ENCODE results near the gene PACS2. TPM values are rescaled to one million over a fixed set of nuclear protein-coding genes. Genes with fewer than 3 reads are reported as not detected.
"Not testable (repeated sequence)": the region's sequence is repeated elsewhere in the genome, so short reads cannot be mapped to it uniquely, and the experiment has no call there.

Gene PACS2
- total RNA-seq, 1 donor from 2014 or later = 34.6 TPM

- intact Hi-C loops (cut with micrococcal nuclease) = no loop called here
Observed at GRCh38 chr14:105348945-105349699, 34.6 kb downstream of the PACS2 start.

DNA sequence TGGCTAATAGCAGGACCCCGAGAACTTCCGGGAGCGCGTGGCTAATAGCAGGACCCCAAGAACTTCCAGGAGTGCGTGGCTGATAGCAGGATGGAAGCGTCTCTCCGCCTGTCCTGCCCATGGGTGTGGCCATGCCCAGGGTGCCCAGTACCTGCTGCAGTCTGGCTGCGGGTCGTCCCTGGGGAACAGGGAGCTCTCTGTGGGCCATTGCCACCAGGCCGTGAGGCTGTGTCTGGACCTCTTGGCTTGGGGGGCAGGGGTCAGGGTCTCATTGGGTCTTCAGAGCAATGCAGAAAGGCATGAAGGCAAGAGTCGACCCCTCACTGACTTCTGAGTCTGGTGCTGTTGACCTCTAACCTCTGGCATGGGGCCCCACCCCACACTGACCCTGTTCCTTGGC, 35.4 kb downstream of the PACS2 start:
- intact Hi-C loops (cut with micrococcal nuclease) = no loop called here

GRCh38 chr14:105350450-105351244, 36.1 kb downstream of the PACS2 start:
- intact Hi-C loops (cut with micrococcal nuclease) = no loop called here

DNA sequence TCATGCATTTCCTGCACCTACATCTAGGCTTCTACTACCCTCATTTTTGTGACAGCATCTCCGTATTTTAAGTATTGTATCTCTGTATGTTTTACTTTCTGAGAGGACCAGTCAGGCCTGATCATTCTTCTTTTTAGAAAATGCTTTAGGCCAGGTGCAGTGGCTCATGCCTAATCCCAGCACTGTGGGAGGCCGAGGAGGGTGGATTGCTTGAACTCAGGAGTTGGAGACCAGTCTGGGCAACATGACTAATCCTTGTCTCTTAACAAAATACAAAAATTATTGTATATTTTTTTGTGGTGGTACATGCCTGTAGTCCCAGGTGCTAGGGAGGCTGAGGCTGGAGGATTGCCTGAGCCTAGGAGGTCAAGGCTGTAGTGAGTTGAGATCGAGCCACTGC, 36.9 kb downstream of the PACS2 start:
- intact Hi-C loops (cut with micrococcal nuclease) = no loop called here

DNA sequence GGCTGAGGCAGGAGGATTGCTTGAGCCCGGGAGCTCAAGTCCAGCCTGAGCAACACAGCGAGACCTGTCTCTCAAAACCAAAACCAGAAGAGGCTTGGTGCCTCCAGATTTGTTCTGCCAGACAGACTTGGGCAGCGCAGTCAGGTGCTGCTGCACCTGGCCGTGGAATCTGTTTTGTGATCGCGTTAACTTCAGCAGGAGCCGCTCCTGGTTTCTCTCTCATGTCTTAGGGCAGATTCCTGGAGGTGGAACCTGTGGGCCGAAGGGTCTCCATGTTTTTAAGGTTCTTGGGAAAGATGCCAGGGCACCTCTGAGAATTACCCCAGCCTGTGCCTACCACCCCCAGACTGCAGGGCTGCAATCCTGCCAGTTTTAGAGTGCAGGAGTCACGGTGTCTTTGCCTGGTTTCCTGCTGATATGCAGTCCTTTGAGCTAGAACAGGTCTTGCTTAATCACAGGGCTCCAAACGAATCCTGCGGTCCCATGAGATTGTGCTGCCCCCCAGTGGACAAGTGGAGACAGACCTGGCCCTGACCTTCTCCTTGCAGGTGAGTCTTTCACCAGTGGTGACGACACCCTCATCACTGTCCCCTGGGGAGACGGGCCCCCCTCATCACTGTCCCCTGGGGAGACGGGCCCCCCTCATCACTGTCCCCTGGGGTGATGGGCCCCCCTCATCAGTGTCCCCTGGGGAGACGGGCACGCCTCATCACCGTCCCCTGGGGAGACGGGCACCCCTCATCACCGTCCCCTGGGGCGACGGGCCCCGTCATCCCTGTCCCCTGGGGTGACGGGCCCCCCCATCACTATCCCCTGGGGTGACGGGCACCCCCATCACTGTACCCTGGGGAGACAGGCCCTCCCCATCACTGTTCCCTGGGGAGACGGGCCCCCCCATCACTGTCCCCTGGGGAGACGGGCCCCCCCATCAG, 37.6 kb downstream of the PACS2 start:
- intact Hi-C loops (cut with micrococcal nuclease) = loop anchor here (1.0 to 2.0 kb wide), 5 partner anchors 149 to 377 kb away; no protein-coding TSS in a partner anchor

- intact Hi-C loops (cut with micrococcal nuclease) = loop anchor here (2.0 kb wide), 1 partner anchor 378 kb away; no protein-coding TSS in a partner anchor
Observed at GRCh38 chr14:105353136-105353535, 38.6 kb downstream of the PACS2 start.

GRCh38 chr14:105354541-105354940, 40.0 kb downstream of the PACS2 start:
- intact Hi-C loops (cut with micrococcal nuclease) = no loop called here

DNA sequence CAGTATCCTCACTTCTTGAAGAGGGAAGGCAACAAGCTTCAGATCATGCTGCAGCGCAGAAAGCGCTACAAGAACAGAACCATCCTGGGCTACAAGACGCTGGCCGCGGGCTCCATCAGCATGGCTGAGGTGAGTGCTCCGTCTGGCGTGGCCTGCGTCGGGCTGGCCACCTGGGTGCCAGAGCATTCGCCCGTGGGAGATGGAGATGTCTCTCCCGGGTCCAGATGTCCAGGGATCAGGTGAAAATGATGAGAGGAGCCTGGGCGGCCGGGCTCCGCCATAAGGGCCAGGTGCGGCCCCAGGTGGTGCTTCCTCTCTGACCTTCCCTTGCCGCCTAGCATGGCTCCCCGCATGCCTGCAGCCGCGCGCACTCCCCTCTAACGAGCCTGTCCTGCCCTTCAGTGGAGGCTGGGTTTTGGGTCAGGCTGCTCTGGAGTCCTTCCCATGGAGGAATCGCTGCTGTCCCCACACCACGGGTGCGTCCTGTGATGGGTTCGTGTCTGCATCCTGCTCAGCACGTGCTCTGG, 40.6 kb downstream of the PACS2 start:
- intact Hi-C loops (cut with micrococcal nuclease) = no loop called here

DNA sequence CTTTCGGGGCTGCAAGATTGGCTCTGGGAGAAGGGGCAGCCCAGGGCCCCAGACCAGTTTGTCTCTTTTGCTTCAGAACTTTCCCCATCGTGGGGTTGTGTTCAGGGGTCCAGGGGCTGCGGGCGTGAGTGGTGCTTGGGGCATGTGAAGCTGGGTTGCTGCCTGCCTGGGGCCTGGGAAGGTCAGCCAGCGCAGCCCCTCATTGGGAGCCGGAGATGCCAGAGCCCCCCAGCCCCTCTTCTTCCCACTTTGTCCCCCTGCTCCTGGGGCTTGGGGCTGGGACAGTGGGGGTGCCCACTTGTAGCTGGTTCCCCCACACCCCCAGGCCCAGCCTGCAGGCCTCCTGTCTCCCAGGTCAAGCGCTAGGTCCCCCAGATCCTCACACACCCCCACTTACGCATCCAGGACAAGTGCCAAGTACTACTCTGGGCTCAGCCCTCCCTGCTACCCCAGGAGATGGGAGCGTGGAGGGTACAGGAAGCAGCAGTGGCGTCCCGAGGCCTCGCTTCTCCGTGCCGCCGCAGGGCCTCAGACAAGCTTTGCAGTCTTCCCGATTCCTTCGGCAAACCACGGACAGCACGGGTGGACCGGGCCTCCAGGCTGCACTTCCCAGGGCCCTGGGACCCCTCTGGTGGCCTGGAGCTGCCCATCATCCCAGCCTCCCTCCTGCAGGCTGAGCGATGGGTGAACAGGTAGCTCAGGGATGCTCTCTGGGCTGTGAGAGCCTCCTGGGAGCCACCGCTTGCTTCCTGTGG, 41.5 kb downstream of the PACS2 start:
- intact Hi-C loops (cut with micrococcal nuclease) = no loop called here

- intact Hi-C loops (cut with micrococcal nuclease) = no loop called here
Observed at GRCh38 chr14:105356927-105357326, 42.4 kb downstream of the PACS2 start.

DNA sequence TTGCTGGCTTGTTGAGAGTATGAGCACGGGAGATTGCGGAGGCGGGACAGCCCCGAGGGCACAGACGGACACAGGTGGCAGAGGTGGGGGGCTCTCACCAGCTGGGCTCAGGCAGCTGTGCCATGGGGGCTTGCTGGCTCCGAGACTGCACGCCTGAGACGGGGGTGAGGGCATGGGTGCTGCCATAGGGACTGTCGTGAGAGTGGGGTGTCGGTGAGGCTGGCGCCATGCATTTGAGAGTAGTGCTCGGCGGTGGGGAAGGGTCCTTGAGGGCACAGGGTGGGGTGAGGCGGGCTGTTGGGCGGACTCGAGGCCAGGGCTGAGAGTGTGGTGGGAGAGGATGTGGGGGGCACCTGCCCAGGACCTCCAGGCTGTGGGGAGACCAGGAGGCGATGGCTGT, 43.1 kb downstream of the PACS2 start:
- intact Hi-C loops (cut with micrococcal nuclease) = no loop called here

DNA sequence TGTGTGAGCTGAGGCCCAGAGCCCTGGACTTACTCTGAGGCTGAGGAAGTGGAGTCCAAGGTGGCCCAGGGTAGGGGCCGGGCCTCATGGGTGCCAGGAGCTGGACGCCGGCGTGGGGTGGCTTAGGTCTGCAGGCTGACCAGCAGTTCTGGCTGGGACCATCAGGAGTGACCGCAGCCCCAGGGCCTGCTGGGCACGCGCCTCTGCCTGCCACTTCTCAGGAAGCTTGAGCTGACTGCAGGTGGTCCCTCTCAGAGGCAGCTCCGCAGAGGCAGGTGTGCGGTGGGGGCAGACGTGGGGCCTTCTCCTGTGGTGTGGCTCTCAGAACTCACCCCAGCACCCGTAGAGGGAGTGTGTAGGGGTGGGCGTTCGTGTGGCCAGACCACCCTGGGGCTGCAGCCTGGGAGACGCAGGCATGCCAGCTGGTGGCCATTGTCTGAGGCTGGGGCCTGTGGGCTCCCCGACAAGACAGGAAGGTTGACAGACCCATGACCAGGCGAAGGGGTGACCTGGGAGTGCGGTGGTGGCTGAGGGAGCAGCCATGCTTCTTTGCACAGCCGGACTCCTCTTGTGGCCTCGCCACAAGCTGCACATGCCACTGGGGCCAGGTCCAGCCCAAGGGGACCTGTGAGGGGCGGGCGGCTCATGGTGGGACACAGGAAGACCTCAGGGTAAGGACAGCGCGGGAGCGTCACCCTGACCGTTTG, 43.7 kb downstream of the PACS2 start:
- intact Hi-C loops (cut with micrococcal nuclease) = no loop called here

DNA sequence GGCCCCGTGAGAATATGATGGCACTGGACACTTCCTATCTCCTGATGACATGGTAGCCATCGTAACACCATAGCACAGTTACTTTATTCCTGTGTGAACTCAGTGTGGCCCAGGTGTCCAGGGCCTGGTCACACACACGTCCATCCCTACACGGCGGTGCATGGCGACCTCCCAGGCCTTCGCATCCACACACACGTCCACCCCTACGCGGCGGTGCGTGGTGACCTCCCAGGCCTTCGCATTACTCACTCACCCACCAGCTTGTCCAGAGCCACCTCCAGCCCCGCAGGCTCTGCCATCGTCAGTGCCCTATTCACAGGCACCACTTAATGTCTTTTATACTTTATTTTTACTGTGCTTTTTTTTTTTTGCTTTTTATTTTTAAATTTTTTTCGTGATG, 44.4 kb downstream of the PACS2 start:
- intact Hi-C loops (cut with micrococcal nuclease) = no loop called here

GRCh38 chr14:105361412-105361811, 46.9 kb downstream of the PACS2 start:
- intact Hi-C loops (cut with micrococcal nuclease) = not testable (repeated sequence)

- intact Hi-C loops (cut with micrococcal nuclease) = no loop called here
Observed at GRCh38 chr14:105363847-105364708, 49.5 kb downstream of the PACS2 start.

DNA sequence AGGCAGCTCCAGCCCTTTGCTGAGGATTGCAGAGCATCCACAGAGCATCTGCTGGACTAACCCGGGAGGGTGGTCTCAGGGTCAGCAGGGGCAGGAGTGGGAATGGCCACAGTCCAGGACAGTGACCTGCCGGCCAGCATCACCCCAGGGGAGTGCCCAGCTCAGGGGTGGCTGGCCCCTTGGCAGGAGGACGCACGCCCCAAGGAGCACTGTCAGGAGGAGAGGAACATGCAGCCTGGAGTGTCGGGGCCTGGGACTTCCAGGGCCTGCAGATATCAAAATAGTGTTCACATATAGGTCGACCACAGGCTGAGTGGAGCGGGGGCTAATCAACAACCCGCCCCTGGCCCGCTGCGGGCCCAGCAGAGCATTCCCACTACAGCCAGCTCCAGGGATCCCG, 50.6 kb downstream of the PACS2 start:
- intact Hi-C loops (cut with micrococcal nuclease) = no loop called here

GRCh38 chr14:105365681-105366080, 51.1 kb downstream of the PACS2 start:
- intact Hi-C loops (cut with micrococcal nuclease) = no loop called here

DNA sequence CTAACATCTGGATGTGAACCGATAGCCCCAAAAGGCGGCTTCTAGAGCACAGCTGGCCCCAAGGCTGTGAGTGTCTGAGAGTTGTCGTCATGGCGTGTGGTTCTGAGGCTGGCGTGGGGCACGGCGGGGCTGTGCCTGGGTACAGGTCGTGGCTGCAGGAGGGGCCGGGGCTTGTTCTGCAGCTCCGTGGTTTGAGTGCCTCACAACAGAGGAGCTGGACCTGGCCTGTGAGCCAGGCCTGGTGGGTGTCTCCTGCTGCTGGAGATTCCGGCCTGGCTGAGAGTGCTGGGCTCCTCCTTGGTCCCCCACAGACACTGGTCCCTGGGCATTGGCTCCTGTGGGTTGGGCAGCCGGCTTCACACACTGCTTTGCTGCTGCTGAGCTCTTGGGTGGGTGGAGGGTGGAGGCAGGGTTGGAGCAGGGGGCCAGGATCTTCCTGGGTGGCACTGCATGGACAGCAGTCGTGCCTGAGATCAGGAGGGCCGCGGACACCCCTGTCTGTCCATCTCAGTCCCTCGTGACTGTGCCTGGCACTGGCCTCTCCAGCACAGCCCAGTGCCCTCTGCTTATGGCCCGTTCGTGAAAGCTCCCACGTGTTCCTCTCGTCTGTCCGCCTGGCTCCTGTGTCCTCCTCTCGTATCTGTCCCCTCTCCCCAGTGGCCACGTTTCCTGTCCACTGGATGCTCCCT, 52.0 kb downstream of the PACS2 start:
- intact Hi-C loops (cut with micrococcal nuclease) = no loop called here

Measured in T-helper 2 cell treated with Interferon-gamma antibody and Interleukin-4, amounts not matched to agents 100 ng/mL and 5 ng/mL, for 36 hours (primary cell).